Measurements from ENCODE around the gene ADSS2. TPM values are rescaled to one million over a fixed set of nuclear protein-coding genes. Genes with fewer than 3 reads are reported as not detected.

The ADSS2 gene
- total RNA-seq, 4 donors from 2014 or later: 8.7 to 51.5 (median 40.4) TPM

- no peak overlapping the region for H3K4me3 ChIP-seq
- H3K4me1 ChIP-seq: peaks cover 11 to 12% of the 10 kb centered on the region in 2 donors
Measured at GRCh38 chr1:244445320-244446181, 6.2 kb downstream of the ADSS2 start.

GRCh38 chr1:244444854-244445253 lies 6.9 kb downstream of the ADSS2 start:
- H3K27ac ChIP-seq: peak overlapping the region in 1 of 2 donors; percentile 72
- intact Hi-C loops (cut with DNase I; ENCODE audit: low total_unique reads): no loop called here
- DNase-seq: no peak
- no peak for TF ChIP-seq POLR2A (IDR thresholded peaks at IDR 0.05)
- no peak for TF ChIP-seq CTCF (IDR thresholded peaks at IDR 0.05)
- no peaks in the 10 kb centered on the region for H3K36me3 ChIP-seq
- H3K9me3 ChIP-seq: no peaks in the 10 kb centered on the region
- peaks cover 4 to 10% of the 10 kb centered on the region in 2 donors for H3K4me1 ChIP-seq
- no peaks in the 10 kb centered on the region for H3K27me3 ChIP-seq
- H3K4me3 ChIP-seq: no peak overlapping the region

More at GRCh38 chr1:244445320-244446181, 6.2 kb downstream of the ADSS2 start:
- intact Hi-C loops (cut with DNase I; ENCODE audit: low total_unique reads): no loop called here
- no peaks in the 10 kb centered on the region for H3K9me3 ChIP-seq
- TF ChIP-seq POLR2A (IDR thresholded peaks at IDR 0.05) (no peak), CTCF (IDR thresholded peaks at IDR 0.05) (no peak)
- peak overlapping the region in 1 of 2 donors; percentile 72 for H3K27ac ChIP-seq
- no peaks in the 10 kb centered on the region for H3K27me3 ChIP-seq
- no peaks in the 10 kb centered on the region for H3K36me3 ChIP-seq
- DNase-seq: no peak

- Histone ChIP-seq H3K27ac (no peak overlapping the region), H3K36me3 (no peaks in the 10 kb centered on the region), H3K4me3 (no peak overlapping the region), H3K4me1 (peaks cover 0 to 3% of the 10 kb centered on the region in 2 donors), H3K9me3 (no peaks in the 10 kb centered on the region), H3K27me3 (no peaks in the 10 kb centered on the region)
- DNase-seq: no peak
- TF ChIP-seq CTCF (IDR thresholded peaks at IDR 0.05) (no peak), POLR2A (IDR thresholded peaks at IDR 0.05) (no peak)
- intact Hi-C loops (cut with DNase I; ENCODE audit: low total_unique reads): no loop called here
Measured at GRCh38 chr1:244442850-244443249, 8.9 kb downstream of the ADSS2 start.

GRCh38 chr1:244439391-244440032 lies 12.2 kb downstream of the ADSS2 start:
- H3K36me3 ChIP-seq: no peaks in the 10 kb centered on the region
- peaks cover 0 to under 1% of the 10 kb centered on the region in 2 donors for H3K4me1 ChIP-seq
- no peaks in the 10 kb centered on the region for H3K27me3 ChIP-seq
- H3K9me3 ChIP-seq: no peaks in the 10 kb centered on the region
- H3K4me3 ChIP-seq: no peak overlapping the region
- intact Hi-C loops (cut with DNase I; ENCODE audit: low total_unique reads): no loop called here
- TF ChIP-seq POLR2A (IDR thresholded peaks at IDR 0.05) (no peak), CTCF (IDR thresholded peaks at IDR 0.05) (no peak)
- no peak overlapping the region for H3K27ac ChIP-seq
- no peak for DNase-seq

GRCh38 chr1:244437086-244437468 lies 14.6 kb downstream of the ADSS2 start:
- Histone ChIP-seq H3K27me3 (no peaks in the 10 kb centered on the region), H3K27ac (peak overlapping the region in 1 of 2 donors; percentile 8), H3K4me1 (no peaks in the 10 kb centered on the region), H3K9me3 (no peaks in the 10 kb centered on the region), H3K4me3 (no peak overlapping the region), H3K36me3 (no peaks in the 10 kb centered on the region)
- DNase-seq: no peak
- TF ChIP-seq POLR2A (IDR thresholded peaks at IDR 0.05): no peak
- TF ChIP-seq CTCF (IDR thresholded peaks at IDR 0.05): no peak
- intact Hi-C loops (cut with DNase I; ENCODE audit: low total_unique reads): no loop called here
